KMS-11 (cell line): Measurements from ENCODE around the gene REM1.

Experiments used
- H2AFZ ChIP-seq: fragments of 200-600 bp; sonication (generic); 2 replicates; pipeline ENCODE4 v1.6.1; 2016; ENCODE audit warnings: antibody characterized with exemption, mixed run types, low read depth
- H3K27ac ChIP-seq: fragments of 200-600 bp; sonication (generic); 2 replicates; pipeline ENCODE4 v1.6.1; 2016; ENCODE audit warnings: mild to moderate bottlenecking, mixed run types
- H3K27me3 ChIP-seq: fragments of 200-600 bp; sonication (generic); 2 replicates; pipeline ENCODE4 v1.6.1; 2017; ENCODE audit warnings: mild to moderate bottlenecking, low read depth, mixed run types, moderate library complexity; ENCODE audit not compliant: insufficient read depth
- H3K36me3 ChIP-seq: fragments of 200-600 bp; sonication (generic); 2 replicates; pipeline ENCODE4 v1.6.1; 2017; ENCODE audit warnings: mild to moderate bottlenecking, mixed run types; ENCODE audit not compliant: insufficient read depth
- H3K4me1 ChIP-seq: fragments of 200-600 bp; sonication (generic); 2 replicates; pipeline ENCODE4 v1.6.1; 2016; ENCODE audit warnings: mild to moderate bottlenecking, low read depth, mixed run types; ENCODE audit not compliant: poor library complexity, severe bottlenecking
- H3K4me2 ChIP-seq: fragments of 200-600 bp; sonication (generic); 2 replicates; pipeline ENCODE4 v1.7.0; 2016; ENCODE audit warnings: mild to moderate bottlenecking, mixed run types
- H3K4me3 ChIP-seq: fragments of 200-600 bp; sonication (generic); IDR thresholded peaks from 2 replicates; pipeline ENCODE4 v1.6.1; 2017; ENCODE audit warnings: low read depth, low read length, mixed read lengths; ENCODE audit not compliant: insufficient read depth
- H3K79me2 ChIP-seq: fragments of 200-600 bp; sonication (generic); 2 replicates; pipeline ENCODE4 v1.6.1; 2016; ENCODE audit warnings: low read depth, mixed run types; ENCODE audit not compliant: insufficient read depth
- H3K9ac ChIP-seq: fragments of 200-600 bp; sonication (generic); 2 replicates; pipeline ENCODE4 v1.6.1; 2016; ENCODE audit warnings: mild to moderate bottlenecking, mixed run types
- H4K20me1 ChIP-seq: fragments of 200-600 bp; sonication (generic); 2 replicates; pipeline ENCODE4 v1.6.1; 2016; ENCODE audit warnings: mild to moderate bottlenecking, mixed run types; ENCODE audit not compliant: insufficient read depth
- TF ChIP-seq, protein P1 (sequence below): fragments of 200-600 bp; sonication (generic); conservative IDR thresholded peaks from 2 replicates; pipeline ENCODE4 v1.6.1; 2017; ENCODE audit warnings: low read depth, mild to moderate bottlenecking, antibody characterized with exemption, low read length, moderate library complexity, mixed read lengths

REM1 gene

DNA sequence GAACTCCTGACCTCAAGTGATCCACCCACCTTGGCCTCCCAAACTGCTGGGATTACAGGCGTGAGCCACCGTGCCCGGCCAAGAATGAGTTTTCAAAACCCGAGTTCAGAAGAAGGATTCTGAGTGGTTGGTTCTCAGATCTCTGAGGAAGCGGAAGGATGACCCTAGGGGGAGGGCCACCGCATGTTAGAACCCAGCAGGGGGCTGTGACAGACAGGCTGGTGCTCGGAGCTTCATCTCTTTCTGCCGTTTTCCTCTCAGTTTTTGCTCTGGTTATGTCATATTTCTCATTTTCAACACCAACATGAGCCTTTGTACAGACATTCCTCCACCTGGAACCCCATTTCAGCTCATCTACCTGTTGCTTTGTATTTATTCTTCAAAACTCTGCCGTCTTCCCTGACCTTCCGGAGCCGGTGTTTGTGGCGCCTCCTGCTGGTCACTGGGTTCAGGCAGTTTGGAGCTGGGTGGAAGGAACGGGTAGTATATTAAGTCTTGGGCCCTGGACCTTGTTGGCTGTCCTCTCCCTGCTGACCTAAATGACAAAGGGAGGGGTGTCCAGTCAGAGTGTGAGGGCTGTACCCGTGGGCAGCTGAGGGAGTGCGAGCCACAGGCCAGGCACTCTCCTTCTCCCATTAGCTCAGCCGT, 35.0 kb upstream of the REM1 start, which contains the start of gene DEFB123:
TSS of gene DEFB123 (plus strand) at position 621 of the 648 bp plus-strand sequence. CDS start 67 bp downstream, outside the sequence.
- Histone ChIP-seq H3K27me3 (no peaks in the 10 kb centered on the region), H3K79me2 (no peaks in the 10 kb centered on the region), H3K4me3 (no peak within 1 kb of the TSS), H3K27ac (no peak within 1 kb of the TSS), H3K36me3 (no peaks in the 10 kb centered on the region), H2AFZ (no peak within 1 kb of the TSS), H3K9ac (no peak within 1 kb of the TSS), H4K20me1 (no peaks in the 10 kb centered on the region), H3K4me2 (no peak within 1 kb of the TSS), H3K4me1 (no peaks in the 10 kb centered on the region)
- TF ChIP-seq, protein P1, sequence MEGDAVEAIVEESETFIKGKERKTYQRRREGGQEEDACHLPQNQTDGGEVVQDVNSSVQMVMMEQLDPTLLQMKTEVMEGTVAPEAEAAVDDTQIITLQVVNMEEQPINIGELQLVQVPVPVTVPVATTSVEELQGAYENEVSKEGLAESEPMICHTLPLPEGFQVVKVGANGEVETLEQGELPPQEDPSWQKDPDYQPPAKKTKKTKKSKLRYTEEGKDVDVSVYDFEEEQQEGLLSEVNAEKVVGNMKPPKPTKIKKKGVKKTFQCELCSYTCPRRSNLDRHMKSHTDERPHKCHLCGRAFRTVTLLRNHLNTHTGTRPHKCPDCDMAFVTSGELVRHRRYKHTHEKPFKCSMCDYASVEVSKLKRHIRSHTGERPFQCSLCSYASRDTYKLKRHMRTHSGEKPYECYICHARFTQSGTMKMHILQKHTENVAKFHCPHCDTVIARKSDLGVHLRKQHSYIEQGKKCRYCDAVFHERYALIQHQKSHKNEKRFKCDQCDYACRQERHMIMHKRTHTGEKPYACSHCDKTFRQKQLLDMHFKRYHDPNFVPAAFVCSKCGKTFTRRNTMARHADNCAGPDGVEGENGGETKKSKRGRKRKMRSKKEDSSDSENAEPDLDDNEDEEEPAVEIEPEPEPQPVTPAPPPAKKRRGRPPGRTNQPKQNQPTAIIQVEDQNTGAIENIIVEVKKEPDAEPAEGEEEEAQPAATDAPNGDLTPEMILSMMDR: no peak; the same call in 1 of the 2 replicates

DNA sequence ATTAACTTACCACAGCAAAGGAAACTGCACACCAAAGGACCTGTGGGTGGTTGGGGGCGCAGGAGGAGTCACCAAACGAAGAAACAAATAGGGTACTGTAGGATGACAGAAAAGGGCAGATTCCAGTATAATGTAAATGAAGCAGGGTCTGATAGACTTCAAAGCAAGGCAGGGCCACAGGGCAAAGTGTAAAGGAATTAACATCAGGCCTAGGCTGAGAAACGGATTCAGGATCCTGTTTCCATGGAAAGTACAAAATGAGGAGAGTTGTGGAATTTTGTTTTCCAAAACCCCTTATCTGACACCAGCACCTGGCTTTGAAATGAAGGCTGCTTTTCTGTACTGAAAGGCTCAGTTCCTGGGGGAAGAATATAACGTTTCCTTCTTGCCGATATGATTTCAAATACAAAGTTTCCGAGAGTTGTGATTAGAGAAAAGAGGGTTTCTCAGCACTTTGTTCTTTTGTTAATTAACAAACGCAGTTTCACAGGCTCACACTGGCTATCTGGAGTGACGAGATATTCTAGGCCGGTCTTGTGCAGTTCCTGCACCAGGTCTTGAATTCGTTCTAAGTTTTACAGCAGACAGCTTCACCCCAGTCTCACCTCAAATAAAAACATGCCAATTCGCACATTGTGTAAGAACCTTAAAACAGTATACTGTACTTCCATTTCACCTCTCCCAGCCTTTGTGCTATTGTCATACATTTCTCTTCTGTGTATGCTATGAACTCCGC, 28.8 kb upstream of the REM1 start:
- Histone ChIP-seq H3K36me3 (no peaks in the 10 kb centered on the region), H3K27ac (no peak overlapping the region), H3K4me1 (no peaks in the 10 kb centered on the region), H3K4me3 (no peak overlapping the region), H3K79me2 (no peaks in the 10 kb centered on the region), H3K9ac (no peak overlapping the region), H2AFZ (no peak overlapping the region), H3K27me3 (no peaks in the 10 kb centered on the region), H4K20me1 (no peaks in the 10 kb centered on the region), H3K4me2 (no peak overlapping the region)
- TF ChIP-seq, protein P1: no peak

DNA sequence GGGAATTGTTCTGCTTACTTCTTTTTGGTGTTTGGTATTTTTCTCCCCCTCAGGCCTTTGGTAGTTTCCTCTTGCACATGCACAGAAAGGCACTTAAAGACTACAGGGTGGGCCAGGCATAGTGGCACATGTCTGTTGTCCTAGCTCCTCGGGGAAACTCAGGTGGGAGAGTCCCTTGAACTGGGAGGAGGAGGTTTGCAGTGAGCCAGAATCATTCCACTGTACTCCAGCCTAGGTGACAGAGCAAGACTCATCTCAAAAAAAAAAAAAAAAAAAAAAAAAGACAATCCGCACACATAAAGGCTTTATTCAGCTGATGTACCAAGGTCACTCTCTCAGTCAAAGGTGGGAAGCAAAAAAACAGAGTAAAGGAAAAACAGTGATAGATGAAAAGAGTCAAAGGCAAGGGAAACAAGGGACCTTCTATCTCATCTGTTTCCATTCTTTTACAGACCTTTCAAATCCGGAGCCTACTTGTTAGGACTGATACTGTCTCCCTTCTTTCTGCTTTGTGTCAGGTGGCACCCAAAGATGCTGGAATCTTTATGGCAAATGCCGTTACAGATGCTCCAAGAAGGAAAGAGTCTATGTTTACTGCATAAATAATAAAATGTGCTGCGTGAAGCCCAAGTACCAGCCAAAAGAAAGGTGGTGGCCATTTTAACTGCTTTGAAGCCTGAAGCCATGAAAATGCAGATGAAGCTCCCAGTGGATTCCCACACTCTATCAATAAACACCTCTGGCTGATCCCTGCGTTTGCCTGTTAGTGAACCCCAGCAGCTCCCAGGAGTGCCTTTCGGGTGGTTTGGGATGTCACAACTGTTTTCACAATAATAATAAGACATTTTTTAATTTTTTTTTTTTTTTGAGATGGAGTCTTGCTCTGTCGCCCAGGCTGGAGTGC, 25.3 kb upstream of the REM1 start:
- H3K4me1 ChIP-seq: no peaks in the 10 kb centered on the region
- no peaks in the 10 kb centered on the region for H3K36me3 ChIP-seq
- H4K20me1 ChIP-seq: no peaks in the 10 kb centered on the region
- H3K4me3 ChIP-seq: no peak overlapping the region
- H3K27me3 ChIP-seq: no peaks in the 10 kb centered on the region; the same call in 1 of the 2 replicates
- TF ChIP-seq, protein P1: no peak
- H3K27ac ChIP-seq: no peak overlapping the region
- H2AFZ ChIP-seq: no peak overlapping the region
- H3K4me2 ChIP-seq: no peak overlapping the region
- no peaks in the 10 kb centered on the region for H3K79me2 ChIP-seq
- no peak overlapping the region for H3K9ac ChIP-seq

DNA sequence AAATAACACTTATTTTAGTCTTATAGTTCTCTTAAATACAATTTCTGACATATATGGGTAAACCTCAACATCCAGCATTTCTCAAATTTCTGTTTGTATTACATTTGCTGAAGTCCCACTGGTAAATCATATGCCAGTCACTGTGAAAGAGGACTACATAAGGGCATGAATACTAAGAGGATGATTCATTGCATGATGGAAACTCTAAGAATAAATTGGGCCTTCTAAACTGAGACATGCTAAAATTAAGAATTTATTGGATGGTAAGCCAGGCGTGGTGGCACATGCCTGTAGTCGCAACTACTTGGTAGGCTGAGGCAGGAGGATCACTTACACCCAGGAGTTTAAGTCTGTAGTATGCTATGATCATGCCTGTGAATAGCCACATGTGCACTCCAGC, 22.5 kb upstream of the REM1 start:
- Histone ChIP-seq H4K20me1 (no peaks in the 10 kb centered on the region), H3K9ac (no peak overlapping the region), H3K27me3 (no peaks in the 10 kb centered on the region; the same call in 1 of the 2 replicates), H3K4me2 (no peak overlapping the region), H3K4me3 (no peak overlapping the region), H3K4me1 (no peaks in the 10 kb centered on the region), H2AFZ (no peak overlapping the region), H3K27ac (no peak overlapping the region), H3K36me3 (no peaks in the 10 kb centered on the region), H3K79me2 (no peaks in the 10 kb centered on the region)
- TF ChIP-seq, protein P1: no peak
